Prostate gland (tissue), 2 donors: Measurements from ENCODE around the gene TRPM3. TPM values are rescaled to one million over a fixed set of nuclear protein-coding genes. Genes with fewer than 3 reads are reported as not detected.

Experiments used
- DNase-seq: peaks from one replicate; pipeline ENCODE4 v3.0.0-alpha.2; 2019; ENCODE audit warnings: low spot score
- H3K27ac ChIP-seq, 2 donors: fragments of 200-600 bp; sonication (generic); 2 replicates each; pipeline ENCODE4 v1.5.1; 2017 to 2019
- H3K27me3 ChIP-seq: fragments of 200-600 bp; sonication (generic); replicated peaks from 2 replicates; pipeline ENCODE4 v1.5.1; 2019; ENCODE audit not compliant: insufficient read depth
- H3K36me3 ChIP-seq, 2 donors: fragments of 200-600 bp; sonication (generic); 1 replicate in 1 of 2; 2 replicates in 1 of 2; pipeline versions ENCODE4 v1.5.1 to v1.8.1; 2017 to 2019
- H3K4me1 ChIP-seq: fragments of 200-600 bp; sonication (generic); replicated peaks from 2 replicates; pipeline ENCODE4 v1.5.1; 2019
- H3K4me3 ChIP-seq, 2 donors: fragments of 200-600 bp; sonication (generic); 2 replicates each; pipeline ENCODE4 v1.5.1; 2017 to 2019
- H3K9me3 ChIP-seq: fragments of 200-600 bp; sonication (generic); 2 replicates; pipeline ENCODE4 v1.5.1; 2017
- POLR2A ChIP-seq: fragments of 450-650 bp; IDR thresholded peaks from one replicate; pipeline ENCODE4 v1.6.1; 2016; ENCODE audit warnings: antibody characterized with exemption, mild to moderate bottlenecking
- POLR2AphosphoS5 ChIP-seq: sonication (generic); formaldehyde crosslinking; IDR thresholded peaks from one replicate; pipeline ENCODE4 v1.6.1; 2017; ENCODE audit warnings: antibody characterized with exemption
- WGBS: methylation state at CpG from one replicate; pipeline ENCODE4 v1.1.5; 2018; 5-methylcytosine and 5-hydroxymethylcytosine counted together
- intact Hi-C: fragments of 100-400 bp; cut with DNase I; formaldehyde crosslinking; loops from one replicate; pipeline ENCODE4 v1.14.2; 2022
- total RNA-seq, 2 donors: library from RNA; depleted of rRNA; stranded (reverse); fragments of >200 nt; gene quantifications; one replicate each; pipeline ENCODE4 v1.1.0, GENCODE V29; 2016
- TF ChIP-seq, protein P1 (sequence below), 4 experiments: fragments of 200-600 bp in 2 of 4; fragments of 450-650 bp in 2 of 4; sonication (generic) in 2 of 4; IDR thresholded peaks; 1 replicate in 3 of 4; 2 replicates in 1 of 4; pipeline ENCODE4 v1.5.1; 2016 to 2019; ENCODE audit warnings: antibody characterized with exemption in 4 of 4, mild to moderate bottlenecking in 2 of 4, moderate library complexity in 2 of 4

Gene TRPM3
- total RNA-seq, 2 donors from 2014 or later = 0.32 to 18.7 TPM

DNA sequence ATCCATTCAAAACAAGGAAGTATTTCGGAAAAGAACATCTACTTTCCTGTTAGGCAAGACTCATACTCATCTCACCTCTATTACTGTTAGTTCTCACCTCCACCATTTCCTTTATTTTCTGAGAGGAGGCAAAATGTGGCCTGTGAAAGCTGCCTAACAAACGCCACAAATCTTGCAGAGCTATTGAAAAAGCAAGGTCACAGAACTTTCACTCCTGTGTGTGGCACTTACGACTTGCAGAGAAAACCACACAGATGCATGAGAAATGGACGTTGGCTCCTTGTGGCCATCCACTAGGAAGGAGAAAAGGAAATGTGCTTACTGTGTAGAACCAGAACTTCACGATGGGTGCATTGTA is 511.2 kb downstream of the TRPM3 start:
- no peak overlapping the region for H3K4me3 ChIP-seq
- no peaks in the 10 kb centered on the region for H3K27me3 ChIP-seq
- H3K4me1 ChIP-seq = no peaks in the 10 kb centered on the region
- H3K36me3 ChIP-seq = no peaks in the 10 kb centered on the region
- intact Hi-C loops = no loop called here
- WGBS = 93% methylated on average over 5 of the region's 5 CpGs
- no peaks in the 10 kb centered on the region for H3K9me3 ChIP-seq
- DNase-seq = no peak
- TF ChIP-seq POLR2AphosphoS5 (no peak), POLR2A (no peak)
- TF ChIP-seq, protein P1, sequence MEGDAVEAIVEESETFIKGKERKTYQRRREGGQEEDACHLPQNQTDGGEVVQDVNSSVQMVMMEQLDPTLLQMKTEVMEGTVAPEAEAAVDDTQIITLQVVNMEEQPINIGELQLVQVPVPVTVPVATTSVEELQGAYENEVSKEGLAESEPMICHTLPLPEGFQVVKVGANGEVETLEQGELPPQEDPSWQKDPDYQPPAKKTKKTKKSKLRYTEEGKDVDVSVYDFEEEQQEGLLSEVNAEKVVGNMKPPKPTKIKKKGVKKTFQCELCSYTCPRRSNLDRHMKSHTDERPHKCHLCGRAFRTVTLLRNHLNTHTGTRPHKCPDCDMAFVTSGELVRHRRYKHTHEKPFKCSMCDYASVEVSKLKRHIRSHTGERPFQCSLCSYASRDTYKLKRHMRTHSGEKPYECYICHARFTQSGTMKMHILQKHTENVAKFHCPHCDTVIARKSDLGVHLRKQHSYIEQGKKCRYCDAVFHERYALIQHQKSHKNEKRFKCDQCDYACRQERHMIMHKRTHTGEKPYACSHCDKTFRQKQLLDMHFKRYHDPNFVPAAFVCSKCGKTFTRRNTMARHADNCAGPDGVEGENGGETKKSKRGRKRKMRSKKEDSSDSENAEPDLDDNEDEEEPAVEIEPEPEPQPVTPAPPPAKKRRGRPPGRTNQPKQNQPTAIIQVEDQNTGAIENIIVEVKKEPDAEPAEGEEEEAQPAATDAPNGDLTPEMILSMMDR (IDR thresholded peaks at IDR 0.05) = no peak
- H3K27ac ChIP-seq = no peak overlapping the region

DNA sequence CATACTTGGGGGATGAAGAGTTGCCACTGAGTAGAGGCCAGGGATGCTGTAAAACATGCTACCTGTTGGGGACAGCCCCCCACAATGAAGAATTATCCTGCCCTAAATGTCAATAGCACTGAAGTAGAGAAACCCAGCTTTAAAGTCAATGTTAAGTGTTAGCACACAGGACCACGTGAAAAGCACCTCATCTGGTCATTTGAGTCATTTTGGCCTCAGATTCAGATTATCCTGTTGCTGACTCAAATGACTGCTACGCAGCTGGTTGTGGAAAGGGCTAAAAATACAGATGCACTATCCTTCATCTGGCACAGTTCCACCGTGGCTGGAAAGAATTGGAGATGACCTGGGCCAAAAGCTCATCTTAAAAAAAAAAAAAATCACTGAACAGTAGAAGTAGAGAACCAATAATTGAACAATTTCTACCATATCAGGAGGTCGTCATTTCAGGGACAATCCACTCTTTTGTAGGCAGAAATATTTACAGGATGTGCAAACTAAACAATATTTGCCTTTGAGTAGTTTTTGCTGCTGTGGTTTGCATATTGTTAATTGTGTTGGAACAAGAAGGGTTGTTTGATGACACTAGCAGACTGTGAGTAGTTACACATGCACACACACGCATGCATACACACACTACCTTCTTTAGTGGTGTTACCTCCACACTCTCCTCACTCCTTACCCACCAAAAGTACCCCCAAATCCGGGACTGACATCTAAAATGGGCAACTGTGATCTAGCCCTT is 511.7 kb downstream of the TRPM3 start:
- Histone ChIP-seq H3K4me1 (no peaks in the 10 kb centered on the region), H3K9me3 (no peaks in the 10 kb centered on the region), H3K27me3 (no peaks in the 10 kb centered on the region), H3K4me3 (no peak overlapping the region), H3K27ac (no peak overlapping the region), H3K36me3 (no peaks in the 10 kb centered on the region)
- no peak for DNase-seq
- WGBS = 48% methylated on average over 6 of the region's 6 CpGs
- intact Hi-C loops = no loop called here
- TF ChIP-seq POLR2A (no peak), POLR2AphosphoS5 (no peak)
- TF ChIP-seq, protein P1 (IDR thresholded peaks at IDR 0.05) = no peak

DNA sequence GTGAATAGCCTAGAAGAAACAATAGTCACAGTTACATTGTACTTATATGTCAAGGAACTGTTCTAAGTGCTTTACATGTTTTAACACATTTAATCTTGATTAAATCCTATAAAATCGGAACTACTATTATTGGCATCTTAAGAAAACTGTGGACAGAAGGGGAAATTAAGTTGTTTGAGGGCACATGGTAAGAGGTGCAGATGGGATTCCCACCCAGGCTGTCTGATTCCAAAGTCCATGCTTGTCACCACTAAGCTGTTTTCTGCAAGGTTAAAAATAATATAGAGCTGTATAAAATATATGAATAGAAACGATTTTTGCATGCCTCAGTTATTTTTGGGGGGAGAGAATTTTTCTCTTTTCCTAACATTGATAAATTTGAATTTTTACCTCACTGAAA is 512.4 kb downstream of the TRPM3 start:
- WGBS = 98% methylated on average over 2 of the region's 2 CpGs
- Histone ChIP-seq H3K4me1 (no peaks in the 10 kb centered on the region), H3K27ac (no peak overlapping the region), H3K4me3 (no peak overlapping the region), H3K27me3 (no peaks in the 10 kb centered on the region), H3K9me3 (no peaks in the 10 kb centered on the region), H3K36me3 (no peaks in the 10 kb centered on the region)
- DNase-seq = no peak
- intact Hi-C loops = no loop called here
- TF ChIP-seq, protein P1 (IDR thresholded peaks at IDR 0.05) = no peak

DNA sequence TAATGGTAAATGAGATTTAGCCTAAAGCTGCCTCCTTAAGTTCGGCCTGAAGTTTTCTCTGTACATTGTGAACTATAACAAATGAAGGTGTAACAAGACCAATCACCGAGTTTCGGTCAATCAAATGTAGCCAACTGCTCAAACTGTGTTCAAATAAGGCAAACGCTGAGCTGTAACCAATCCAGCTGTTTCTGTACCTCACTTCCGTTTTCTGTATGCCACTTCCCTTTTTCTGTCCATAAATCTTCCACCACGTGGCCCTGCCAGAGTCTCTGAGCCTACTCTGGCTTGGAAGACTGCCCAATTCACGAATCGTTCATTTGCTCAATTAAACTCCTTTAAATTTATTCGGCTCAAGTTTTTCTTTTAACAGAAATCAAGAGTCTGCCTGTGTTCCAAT is 513.5 kb downstream of the TRPM3 start:
- Histone ChIP-seq H3K36me3 (no peaks in the 10 kb centered on the region), H3K27me3 (no peaks in the 10 kb centered on the region), H3K4me3 (no peak overlapping the region), H3K27ac (peak overlapping the region; percentile 19 to 55), H3K4me1 (no peaks in the 10 kb centered on the region), H3K9me3 (no peaks in the 10 kb centered on the region)
- intact Hi-C loops = no loop called here
- TF ChIP-seq, protein P1 (IDR thresholded peaks at IDR 0.05) = no peak
- WGBS = 62% methylated on average over 9 of the region's 9 CpGs
- DNase-seq = no peak

DNA sequence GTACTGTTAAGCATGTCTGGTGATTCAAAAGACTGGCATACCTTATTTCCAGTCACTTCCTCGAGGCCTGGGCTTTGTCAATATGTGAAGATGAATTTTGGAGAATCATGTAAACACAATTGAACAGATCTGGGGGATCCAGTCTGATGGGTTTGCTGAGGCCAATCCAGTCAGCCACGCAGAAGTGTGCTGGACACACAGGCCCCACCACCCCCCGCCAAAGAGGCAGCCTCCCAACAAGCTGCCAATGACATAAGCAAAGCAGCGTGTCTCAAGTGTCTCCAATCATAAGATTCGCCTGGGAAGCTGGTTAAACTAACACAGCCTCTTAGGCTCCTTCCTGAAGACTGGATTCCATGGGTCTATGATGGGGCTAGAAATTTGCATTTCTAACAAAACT is 514.1 kb downstream of the TRPM3 start:
- peak overlapping the region; percentile 19 to 55 for H3K27ac ChIP-seq
- 77% methylated on average over 5 of the region's 5 CpGs for WGBS
- H3K27me3 ChIP-seq = no peaks in the 10 kb centered on the region
- H3K4me1 ChIP-seq = no peaks in the 10 kb centered on the region
- H3K36me3 ChIP-seq = no peaks in the 10 kb centered on the region
- H3K4me3 ChIP-seq = no peak overlapping the region
- no peaks in the 10 kb centered on the region for H3K9me3 ChIP-seq
- DNase-seq = peak; percentile 75
- intact Hi-C loops = no loop called here
- TF ChIP-seq POLR2AphosphoS5 = peak; percentile 83
- TF ChIP-seq, protein P1 (IDR thresholded peaks at IDR 0.05) = no peak
